ENCODE data around the gene KIF5C.
"Not testable (repeated sequence)": the region's sequence is repeated elsewhere in the genome, so short reads cannot be mapped to it uniquely, and the experiment has no call there.

The KIF5C gene

GRCh38 chr2:148979164-148979918 is 104.3 kb downstream of the KIF5C start:
- no peak for TF ChIP-seq CTCF (IDR thresholded peaks at IDR 0.05; ENCODE audit: control extremely low read depth, extremely low read depth, low read depth, missing control alignments)
- CTCF ChIA-PET = interaction anchor here (0.7 to 1.2 kb wide), 4 partner anchors 11 to 471 kb away, joined by 3 read pairs; no protein-coding TSS in a partner anchor
- POLR2A ChIA-PET = no interaction called here
- DNase-seq (ENCODE audit: extremely low spot score) = no peak

GRCh38 chr2:148979919-148980277 is 104.9 kb downstream of the KIF5C start:
- POLR2A ChIA-PET = no interaction called here
- CTCF ChIA-PET = interaction anchor here (2.2 kb wide), 1 partner anchor 10 kb away, joined by 5 read pairs; no protein-coding TSS in a partner anchor
- DNase-seq (ENCODE audit: extremely low spot score) = no peak
- TF ChIP-seq CTCF (IDR thresholded peaks at IDR 0.05; ENCODE audit: control extremely low read depth, extremely low read depth, low read depth, missing control alignments) = no peak

GRCh38 chr2:148980496-148980895 is 105.5 kb downstream of the KIF5C start:
- POLR2A ChIA-PET; DNase-seq (ENCODE audit: extremely low spot score): not testable (repeated sequence)
- CTCF ChIA-PET = interaction anchor here (0.7 to 2.2 kb wide), 2 partner anchors 10 to 53 kb away, joined by 3 to 5 read pairs; no protein-coding TSS in a partner anchor

GRCh38 chr2:148981324-148981723 is 106.3 kb downstream of the KIF5C start:
- CTCF ChIA-PET = interaction anchor here (1.0 to 2.2 kb wide), 2 partner anchors 9 to 10 kb away, joined by 3 to 5 read pairs; no protein-coding TSS in a partner anchor
- TF ChIP-seq CTCF (IDR thresholded peaks at IDR 0.05; ENCODE audit: control extremely low read depth, extremely low read depth, low read depth, missing control alignments) = no peak
- no peak for DNase-seq (ENCODE audit: extremely low spot score)
- POLR2A ChIA-PET = no interaction called here

GRCh38 chr2:148981781-148982180 is 106.8 kb downstream of the KIF5C start:
- TF ChIP-seq CTCF (IDR thresholded peaks at IDR 0.05; ENCODE audit: control extremely low read depth, extremely low read depth, low read depth, missing control alignments) = no peak
- POLR2A ChIA-PET = no interaction called here
- no peak for DNase-seq (ENCODE audit: extremely low spot score)
- CTCF ChIA-PET = interaction anchor here (1.0 to 2.2 kb wide), 3 partner anchors 8 to 37 kb away, joined by 3 to 5 read pairs (median 3); no protein-coding TSS in a partner anchor

- POLR2A ChIA-PET = no interaction called here
- CTCF ChIA-PET = interaction anchor here (0.7 to 2.2 kb wide), 4 partner anchors 8 to 439 kb away, joined by 3 to 5 read pairs (median 4); no protein-coding TSS in a partner anchor
- no peak for TF ChIP-seq CTCF (IDR thresholded peaks at IDR 0.05; ENCODE audit: control extremely low read depth, extremely low read depth, low read depth, missing control alignments)
- no peak for DNase-seq (ENCODE audit: extremely low spot score)
Observed at GRCh38 chr2:148982282-148982681, 107.3 kb downstream of the KIF5C start.

GRCh38 chr2:148983896-148984295 is 108.9 kb downstream of the KIF5C start:
- no peak for TF ChIP-seq CTCF (IDR thresholded peaks at IDR 0.05; ENCODE audit: control extremely low read depth, extremely low read depth, low read depth, missing control alignments)
- ChIA-PET CTCF (interaction anchor here (0.8 to 1.8 kb wide), 3 partner anchors 9 to 475 kb away, joined by 3 to 5 read pairs (median 3); no protein-coding TSS in a partner anchor), POLR2A (no interaction called here)
- DNase-seq (ENCODE audit: extremely low spot score) = no peak
